HG03097 (cell line): Measurements from ENCODE around the gene PLS3.

ENCODE experiments used
- ATAC-seq: cut with Tn5 transposase; IDR thresholded peaks from one replicate; pipeline ENCODE4 v1.9.1; 2021; ENCODE audit not compliant: unreplicated experiment, low FRiP score

The PLS3 gene

DNA sequence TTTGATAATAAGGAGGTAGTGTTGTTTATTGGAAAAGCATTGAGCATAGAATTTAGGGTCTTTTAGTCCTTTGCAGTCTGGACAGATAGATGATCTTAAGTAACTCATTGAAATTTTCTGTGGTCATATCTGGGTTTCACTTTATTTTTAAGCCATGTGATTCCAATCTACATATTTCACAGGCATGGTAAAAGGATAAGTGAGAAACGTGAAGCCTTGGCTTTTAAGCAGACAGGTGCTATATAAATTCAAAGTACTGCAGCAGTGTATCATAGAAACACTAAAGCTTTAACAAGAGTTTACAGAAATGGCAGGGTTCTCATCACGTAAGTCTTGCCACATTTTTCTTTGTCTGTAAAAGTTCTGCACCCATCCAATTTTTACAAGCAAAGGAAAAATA is 4.9 kb downstream of the PLS3 start:
- ATAC-seq, result no peak

DNA sequence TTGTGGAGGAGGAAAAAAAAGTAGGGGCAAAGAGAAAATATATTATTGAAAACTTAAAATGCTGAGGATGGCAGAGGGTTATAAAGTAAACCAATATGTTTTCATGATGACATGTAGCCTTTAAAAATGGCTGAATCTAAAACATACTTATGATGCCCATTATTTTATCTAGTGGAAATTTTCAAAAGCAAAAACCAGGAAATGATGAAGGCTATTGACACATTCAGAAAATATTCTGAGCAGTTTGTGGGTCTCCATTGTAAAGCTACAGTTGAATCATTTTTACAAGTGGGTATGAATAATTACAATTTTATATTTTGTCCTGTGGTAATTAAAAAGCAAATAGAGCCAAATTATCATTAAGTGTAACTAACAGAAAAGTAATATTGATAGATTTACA is 10.7 kb downstream of the PLS3 start:
- no peak for ATAC-seq

DNA sequence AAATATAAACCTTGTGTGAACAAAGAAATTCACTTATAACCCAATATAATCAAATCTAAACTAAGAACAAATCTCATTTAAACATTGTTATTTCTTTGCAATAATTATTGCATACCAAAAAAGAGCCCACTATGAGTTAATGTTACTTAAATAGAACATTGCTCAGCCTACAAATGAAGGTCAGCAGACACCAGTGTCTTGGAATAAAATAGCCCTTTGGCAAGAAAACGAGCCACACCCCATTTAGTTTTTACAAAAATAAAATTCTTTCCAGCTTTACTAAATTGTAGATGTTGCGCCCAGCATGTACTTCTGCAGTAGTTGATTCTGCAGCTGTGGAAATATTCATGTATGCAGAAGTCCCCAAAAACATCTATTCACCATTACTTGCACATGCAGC is 12.2 kb downstream of the PLS3 start:
- no peak for ATAC-seq

DNA sequence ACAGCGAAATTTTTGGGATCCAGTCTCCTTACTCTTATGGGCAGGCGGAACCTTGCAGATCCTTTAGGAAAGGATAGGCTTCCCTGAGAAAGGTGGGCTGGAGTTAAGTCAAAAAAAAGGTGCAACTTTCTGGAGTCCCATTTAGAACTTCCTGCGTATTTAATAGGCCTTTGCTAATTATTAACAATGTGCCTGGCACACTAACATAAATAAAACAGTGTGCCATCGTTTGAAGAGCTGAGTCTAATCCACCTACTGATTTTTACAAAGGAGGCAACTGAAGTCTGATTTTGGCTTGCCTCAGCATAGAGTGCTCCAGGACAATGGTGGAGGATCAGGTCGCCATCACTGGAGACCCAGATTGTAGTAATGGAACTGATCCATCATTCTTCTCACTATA is 15.7 kb downstream of the PLS3 start:
- no peak for ATAC-seq

DNA sequence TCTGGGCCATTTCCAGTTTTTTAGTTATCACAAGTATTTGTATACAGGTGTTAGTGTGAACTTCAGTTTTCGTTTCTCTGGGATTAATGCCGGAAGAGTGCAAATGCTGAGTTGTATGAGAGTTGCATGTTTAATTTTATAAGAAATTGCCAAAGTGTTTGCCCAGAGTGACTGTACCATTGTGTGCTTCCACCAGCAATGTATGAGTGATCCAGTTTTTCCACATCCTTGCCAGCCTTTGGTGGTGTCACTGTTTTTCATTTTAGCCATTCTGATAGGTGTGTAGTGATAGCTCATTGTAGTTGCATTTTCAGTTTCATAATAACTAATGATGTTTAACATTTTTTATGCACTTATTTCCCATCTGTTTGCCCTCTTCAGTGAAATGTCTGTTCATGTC is 18.4 kb downstream of the PLS3 start:
- no peak for ATAC-seq

DNA sequence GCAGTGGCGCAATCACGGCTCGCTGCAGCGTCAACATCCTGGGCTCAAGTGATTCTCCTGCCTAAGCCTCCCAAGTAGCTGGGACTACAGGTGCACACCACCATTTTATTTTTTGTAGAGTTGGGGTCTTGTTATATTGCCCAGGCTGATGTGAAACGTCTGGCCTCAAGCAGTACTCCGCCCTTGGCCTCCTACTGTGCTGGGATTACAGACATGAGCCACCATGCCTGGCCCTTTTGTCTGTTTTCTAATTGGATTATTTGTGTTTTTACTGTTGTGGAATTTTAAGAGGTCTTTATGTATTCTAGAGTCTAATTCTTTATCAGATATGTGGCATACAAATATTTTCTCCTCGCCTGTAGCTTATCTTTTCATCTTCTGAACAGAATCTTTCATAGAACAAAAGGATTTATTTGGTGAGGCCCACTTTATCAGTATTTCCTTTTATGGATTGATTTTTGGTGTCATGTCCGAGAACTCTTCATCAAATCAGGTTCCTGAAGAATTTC is 18.9 kb downstream of the PLS3 start:
- no peak for ATAC-seq

DNA sequence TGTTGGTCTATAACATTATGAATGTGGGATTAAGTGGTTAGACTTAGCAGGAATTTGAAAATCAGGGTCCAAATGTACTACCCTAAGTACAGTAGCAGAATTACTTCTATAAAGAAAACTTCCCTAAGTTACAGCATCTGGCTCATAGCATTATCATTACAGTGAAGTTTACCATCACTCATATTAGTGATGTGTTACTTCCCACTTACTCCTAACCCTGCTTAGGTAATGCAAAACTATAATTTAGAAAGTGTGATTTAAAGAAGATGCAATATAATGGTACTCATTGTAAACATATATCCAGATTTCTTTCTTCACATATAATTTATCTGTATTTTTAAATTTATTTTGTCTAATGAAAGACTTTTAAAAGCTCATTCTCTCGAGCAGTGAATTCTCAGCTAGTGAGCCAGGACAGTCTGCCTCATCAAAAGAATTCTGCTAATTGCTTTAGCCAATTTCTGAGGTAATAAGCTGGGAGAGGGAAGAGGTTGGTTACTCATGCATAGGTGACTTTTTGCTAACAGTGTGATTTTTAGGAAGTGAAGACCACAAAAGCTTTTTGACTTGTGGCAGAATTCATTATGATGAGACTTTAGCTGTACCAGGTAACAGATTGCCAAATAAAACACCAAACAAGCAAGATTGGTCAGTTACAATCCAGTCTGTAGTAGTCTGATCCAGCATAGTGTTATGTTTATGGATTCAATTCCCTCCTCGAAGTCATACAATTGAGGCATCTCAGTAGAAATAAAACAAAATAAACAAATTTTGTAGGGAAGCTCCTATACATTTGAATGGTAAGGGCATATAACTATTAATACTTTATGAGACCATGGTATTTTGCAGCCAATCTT is 21.0 kb downstream of the PLS3 start:
- ATAC-seq, result no peak

DNA sequence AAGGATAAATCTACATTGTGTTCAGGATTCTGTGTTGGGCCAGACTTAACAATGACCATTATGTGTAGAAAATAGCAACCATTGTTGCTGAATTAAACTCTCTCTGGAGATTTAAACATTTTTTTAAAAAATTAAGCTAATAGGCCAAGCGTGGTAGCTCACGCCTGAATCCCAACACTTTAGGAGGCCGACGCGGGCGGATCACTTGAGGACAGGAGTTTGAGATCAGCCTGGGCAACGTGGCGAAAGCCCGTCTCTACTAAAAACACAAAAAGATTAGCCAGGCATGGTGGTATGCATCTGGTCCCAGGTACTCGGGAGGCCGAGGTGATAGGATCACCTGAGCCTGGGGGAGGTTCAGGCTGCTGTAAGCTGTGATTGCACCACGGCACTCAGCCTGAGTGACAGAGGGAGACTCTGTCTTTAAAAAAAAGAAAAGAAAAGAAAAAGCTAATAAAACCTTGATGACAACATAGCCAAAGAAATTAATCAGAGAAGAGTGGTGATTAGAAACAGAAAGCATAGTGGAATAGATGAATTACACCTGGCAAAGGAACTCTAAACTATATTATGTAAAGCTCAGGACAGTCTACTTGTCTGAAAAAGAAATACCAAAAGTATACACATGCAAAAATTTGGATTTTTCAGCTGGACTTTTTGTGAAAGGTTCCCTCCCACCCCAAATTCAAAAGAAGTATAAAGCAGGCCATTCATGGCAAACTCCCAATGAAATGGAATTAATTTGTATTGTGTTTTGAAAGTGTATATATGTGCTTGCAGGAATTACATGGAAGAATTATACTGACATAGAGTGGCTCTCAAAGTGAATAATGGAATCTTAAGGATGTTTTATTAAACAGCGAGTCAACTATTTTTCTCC is 21.9 kb downstream of the PLS3 start:
- no peak for ATAC-seq

DNA sequence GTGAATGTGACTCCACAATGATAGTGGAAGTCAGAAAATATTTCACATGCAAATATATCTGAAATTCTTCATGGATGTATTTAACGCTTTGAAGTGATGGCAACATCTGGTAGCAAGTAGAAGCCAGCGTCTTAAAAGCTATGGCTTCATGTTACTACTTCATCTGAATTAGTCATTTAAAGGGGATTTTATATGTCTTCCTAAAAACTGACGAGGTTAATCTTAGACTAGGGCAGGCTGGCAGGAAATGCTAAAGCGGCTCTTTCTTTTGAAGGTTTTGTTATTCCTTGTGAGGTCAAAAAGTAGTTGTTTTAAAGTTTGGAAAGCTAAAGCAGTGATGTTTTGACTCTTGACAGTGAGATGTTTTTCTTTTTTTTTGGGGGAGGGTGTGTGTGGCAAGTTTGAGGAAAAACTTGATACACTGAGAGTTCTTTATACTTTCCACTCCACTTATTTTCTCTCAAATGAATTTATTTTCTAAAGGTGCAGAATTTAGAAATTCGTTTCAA is 22.6 kb downstream of the PLS3 start:
- ATAC-seq, result no peak

DNA sequence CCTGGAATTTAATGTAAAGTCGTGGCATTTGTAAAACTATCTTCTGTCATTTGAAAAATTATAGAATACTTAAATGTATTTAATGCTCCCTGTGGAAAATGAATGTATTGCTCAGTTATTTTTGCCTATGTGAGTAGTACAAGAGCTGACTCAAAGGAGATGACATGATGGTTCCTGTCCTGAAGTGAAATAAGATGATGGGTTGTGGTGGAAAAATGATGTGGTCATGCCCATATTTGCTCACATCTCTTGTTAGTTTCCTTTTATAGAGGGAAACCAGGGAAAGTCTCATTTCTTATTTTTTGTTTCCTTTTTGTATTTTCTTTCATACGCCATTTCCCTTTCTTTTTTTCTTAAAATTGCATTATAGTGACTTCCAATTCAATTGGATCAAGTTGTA is 23.7 kb downstream of the PLS3 start:
- no peak for ATAC-seq

DNA sequence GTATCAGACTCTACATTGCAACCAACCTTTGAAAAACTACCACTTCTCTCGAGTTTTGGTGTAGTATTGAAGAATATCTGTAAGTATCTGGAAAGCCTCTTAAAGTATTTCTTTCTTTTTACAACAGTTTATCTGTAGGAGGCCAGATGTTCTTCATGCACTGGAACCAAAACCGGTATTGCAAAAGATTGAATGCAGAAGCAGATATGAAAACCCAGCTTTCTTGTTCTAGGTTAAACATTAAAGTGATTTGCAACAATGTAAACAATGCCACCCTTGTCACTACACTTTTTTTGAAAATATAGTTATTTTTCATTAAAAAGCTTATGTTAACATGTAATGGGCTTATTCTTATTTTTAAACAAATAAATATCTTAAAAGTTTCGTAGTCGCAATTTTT is 27.2 kb downstream of the PLS3 start:
- no peak for ATAC-seq

DNA sequence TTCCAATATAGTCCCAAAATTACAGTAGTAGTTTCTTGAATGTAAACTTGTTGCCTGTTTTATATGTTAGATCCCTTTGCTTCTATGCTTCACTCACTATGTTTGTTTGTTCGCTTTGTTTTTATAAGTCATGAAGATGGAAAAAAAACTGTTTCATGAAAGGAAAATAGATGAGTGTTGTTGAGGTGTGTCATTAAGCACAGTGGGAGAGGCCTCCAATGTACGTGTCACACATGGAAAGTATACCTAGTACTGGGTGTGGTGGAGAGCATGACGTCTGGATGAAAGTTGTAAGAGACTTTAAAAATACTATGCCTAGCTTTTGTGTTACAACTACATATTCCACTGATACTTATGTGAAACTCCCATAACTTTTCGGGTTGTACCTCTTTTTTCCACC is 28.4 kb downstream of the PLS3 start:
- no peak for ATAC-seq

DNA sequence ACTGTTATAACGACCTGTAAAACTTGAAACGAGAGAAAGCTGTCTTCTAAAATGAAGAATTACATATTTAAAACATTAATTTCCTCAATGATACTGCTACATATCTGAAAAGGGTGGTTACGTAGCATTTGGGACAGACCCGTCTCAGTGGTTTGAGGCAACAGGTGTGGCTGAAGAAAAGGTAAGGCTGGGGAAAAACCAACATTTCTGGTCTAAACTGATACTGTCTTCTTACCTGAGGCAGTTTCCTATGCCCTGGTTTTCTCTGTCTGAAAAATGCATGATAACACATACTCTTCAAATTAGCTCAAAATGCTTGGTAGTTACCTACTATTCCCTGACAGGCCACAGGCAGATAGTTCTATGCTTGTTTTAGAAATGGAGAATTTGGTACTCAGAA is 30.4 kb downstream of the PLS3 start:
- no peak for ATAC-seq

DNA sequence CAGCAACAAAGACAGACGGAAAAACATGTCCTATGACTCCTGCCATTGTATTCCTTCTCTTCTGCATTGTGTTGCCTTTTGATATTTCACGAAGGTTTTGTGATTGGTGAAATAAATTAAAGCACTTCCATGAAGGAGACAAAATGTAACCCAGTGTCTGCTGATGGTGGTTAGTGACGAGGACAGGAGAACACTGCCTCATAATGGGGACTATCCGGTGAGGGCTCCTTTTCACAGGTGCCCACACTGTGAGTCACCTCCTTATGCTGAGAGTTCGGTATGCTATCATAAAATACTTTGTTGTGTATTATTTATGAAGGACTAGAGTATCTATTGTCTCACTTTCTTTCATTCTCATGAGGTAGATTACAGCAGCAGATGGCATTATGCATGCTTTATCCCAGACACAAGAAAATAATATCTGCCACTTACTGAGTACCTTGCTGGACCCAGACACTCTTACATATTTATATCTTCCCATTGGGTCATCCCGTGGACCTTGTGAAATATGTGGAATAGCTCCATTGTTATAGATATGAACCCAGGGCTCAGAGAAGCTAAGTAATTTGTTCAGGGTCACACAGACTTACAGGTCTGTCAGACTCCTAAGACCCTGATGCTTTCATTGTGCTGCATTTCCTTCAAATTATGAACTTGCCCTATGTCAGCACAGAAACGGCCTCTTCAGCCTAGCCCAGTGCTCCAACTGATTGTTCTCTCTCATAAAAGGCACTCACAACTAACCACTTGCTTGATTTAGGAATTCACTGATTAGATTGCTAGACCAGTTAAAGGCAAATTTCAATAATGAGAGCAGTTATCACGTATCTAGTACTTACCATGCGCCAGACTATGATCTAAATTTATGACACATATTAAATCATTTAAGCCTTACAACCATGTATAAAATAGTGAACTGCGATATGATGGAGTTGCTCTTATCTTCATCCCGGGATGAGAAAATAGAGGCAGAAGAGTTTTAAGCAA is 31.2 kb downstream of the PLS3 start:
- ATAC-seq, result no peak

DNA sequence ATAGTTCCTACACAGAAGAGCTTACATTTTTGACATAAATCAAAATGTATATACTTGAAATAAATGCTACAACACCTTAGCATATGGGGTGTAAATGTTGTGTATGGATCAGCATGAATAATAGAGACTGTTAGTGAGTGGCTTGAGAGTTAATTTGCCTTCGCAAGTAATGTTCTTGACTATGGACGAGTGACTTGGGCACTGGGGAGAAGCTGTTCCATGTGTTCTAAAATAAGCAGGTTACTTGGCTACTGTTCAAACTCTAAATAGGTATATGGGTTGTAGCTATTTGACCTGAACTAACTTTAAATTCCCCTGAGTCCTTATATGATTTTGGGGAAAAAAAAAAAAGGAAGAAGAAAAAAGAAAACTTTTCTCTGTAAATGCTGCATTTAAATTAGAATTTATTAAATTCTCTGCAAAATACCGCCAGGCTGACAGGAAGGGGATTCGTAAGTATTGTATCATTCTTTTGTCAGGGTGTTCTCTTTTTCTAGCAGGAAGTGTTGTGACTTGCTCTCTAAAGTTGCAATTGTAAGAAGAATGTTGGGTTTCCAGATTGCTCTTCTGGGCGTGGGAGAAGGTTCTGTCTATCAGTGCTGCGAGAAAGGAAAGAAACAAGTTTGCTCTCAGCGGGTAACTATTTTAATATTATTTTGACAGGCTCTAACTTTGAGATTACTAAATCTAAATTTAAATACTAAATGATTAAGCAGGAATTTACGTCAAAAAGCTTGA is 32.2 kb downstream of the PLS3 start:
- no peak for ATAC-seq

DNA sequence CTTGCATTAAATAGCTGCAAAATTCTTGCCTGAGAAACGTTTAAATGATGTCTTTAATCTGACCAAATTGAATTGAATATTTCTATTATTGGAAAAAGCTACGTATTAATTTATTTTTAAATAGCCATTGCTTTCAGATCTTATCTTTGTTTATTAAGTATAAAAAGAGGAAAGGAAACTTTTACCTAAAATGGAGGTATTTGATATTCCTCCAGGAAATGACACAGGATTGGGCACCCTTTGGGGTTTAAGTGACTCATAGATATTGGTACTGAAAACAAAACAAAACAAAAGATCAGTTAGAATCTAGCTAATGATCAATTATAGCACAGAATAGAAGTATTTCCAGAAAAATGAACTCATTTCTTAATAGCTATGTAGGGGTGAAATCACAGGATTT is 34.1 kb downstream of the PLS3 start:
- no peak for ATAC-seq

DNA sequence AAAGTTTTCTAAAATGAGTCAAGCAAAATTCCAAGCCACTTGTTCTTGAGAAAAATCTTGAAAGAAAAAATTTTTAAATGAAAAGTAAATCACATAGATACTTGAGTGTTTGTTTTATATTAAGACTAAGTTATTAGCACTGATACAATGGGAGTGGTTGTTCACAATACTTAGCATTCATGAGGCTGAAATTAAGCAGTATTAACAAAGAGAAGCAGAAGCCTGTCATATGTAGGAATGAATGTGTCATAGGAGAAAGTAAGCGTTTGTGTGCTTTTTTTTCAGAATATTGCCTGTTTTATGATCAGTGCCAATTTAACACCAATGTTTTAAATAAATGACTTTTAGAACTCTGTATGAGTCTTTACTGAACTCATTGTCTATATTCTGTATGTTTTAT is 37.6 kb downstream of the PLS3 start:
- ATAC-seq, result no peak

DNA sequence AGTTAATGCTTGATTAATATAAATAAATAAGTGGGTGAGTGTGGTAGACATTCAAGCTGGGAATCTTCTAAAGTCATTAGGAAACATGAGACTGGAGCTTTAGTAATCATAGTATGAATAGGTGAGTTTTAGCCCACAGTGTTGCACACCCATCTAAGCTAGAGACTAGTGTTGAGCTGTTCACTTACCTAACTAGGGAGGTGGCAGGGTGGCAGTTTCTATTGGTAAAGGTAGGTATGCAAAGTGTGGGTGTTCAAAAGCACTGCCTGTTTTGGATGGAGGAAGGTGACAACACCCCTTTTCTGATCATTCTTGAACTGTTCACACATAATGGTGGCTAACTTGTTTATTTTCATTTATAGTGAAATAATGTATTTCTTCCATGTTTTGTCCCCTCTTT is 41.3 kb downstream of the PLS3 start:
- ATAC-seq, result no peak

DNA sequence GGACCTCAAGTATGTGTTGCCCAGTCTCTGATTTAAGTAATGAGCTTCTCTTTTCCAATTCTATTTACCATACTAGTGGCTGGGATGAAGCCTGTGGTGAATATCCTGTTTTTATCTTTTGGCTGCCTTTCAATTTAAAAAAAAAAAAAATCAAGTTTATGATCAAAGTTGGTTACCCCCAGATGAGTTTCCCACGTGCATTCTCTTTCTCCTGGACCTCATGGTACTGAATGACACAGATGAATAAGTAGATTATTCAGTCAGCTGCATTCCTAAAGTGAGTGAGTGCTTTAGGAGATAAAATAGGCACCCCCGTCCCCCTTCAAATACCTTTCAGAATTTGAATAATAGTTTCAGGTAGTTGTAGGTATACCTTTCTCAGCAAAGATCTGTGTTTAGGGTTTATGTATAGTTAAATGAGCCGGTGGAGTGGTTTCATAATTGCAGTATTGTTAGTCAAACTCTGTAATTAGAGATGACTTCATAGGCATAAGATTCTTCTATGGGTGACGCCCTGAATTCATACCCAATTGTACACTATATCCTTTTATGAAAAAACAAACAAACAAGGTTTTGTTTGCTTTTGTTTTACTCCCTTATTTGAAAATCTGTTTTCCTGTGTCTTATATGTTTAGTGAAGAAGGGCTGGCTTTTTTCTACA is 41.9 kb downstream of the PLS3 start:
- ATAC-seq, result no peak
